ENCODE data around the gene ACY1.
A peak's percentile ranks its signal among the peaks of the same experiment; 100 is the strongest.

The ACY1 gene

GRCh38 chr3:52019352-52020080, 36.2 kb downstream of the ACY1 start:
- ATAC-seq (replicated peaks), result no peak
- H3K9me3 Mint-ChIP-seq, result no peaks in the 10 kb centered on the region
- H3K36me3 Mint-ChIP-seq (ENCODE audit: insufficient read depth), result no peaks in the 10 kb centered on the region
- H3K4me1 Mint-ChIP-seq (ENCODE audit: low read depth in 2 of 2), result no peaks in the 10 kb centered on the region
- H3K4me3 Mint-ChIP-seq, result no peak overlapping the region
- H3K27me3 Mint-ChIP-seq, result no peaks in the 10 kb centered on the region
- DNase-seq, result no peak
- no peak overlapping the region for H3K27ac Mint-ChIP-seq

DNA sequence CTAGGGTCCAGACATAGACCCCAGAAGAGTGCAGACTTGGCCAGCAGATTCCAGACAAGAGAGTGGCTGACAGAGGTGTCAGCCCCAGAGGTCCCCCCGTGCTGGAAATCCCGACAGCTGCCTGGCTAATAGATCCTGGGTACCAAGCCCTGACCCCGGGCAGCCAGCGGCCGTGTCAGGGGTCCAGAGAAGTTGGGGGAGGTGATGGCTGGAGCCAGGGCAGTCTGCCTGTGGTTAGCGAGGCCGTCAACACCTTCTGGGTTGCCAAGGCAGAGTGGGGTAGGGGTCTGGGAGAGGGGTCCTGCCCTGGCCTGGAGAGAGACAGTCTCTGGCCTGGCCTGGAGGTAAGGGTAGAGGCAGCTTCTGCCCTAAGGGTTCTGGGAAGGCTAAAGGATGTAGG, 37.5 kb downstream of the ACY1 start:
- no peaks in the 10 kb centered on the region for H3K4me1 Mint-ChIP-seq (ENCODE audit: low read depth in 2 of 2)
- no peaks in the 10 kb centered on the region for H3K27me3 Mint-ChIP-seq
- no peaks in the 10 kb centered on the region for H3K9me3 Mint-ChIP-seq
- DNase-seq (no peak), ATAC-seq (replicated peaks) (no peak)
- no peaks in the 10 kb centered on the region for H3K36me3 Mint-ChIP-seq (ENCODE audit: insufficient read depth)
- no peak overlapping the region for H3K27ac Mint-ChIP-seq
- H3K4me3 Mint-ChIP-seq, result no peak overlapping the region

GRCh38 chr3:52021489-52022268, 38.3 kb downstream of the ACY1 start:
- DNase-seq (no peak), ATAC-seq (replicated peaks) (no peak)
- Mint-ChIP-seq H3K9me3 (no peaks in the 10 kb centered on the region), H3K36me3 (ENCODE audit: insufficient read depth) (no peaks in the 10 kb centered on the region), H3K4me3 (no peak overlapping the region), H3K27ac (peak overlapping the region; percentile 7 to 14), H3K27me3 (no peaks in the 10 kb centered on the region), H3K4me1 (ENCODE audit: low read depth in 2 of 2) (no peaks in the 10 kb centered on the region)

- H3K27ac Mint-ChIP-seq, result no peak overlapping the region
- H3K27me3 Mint-ChIP-seq, result no peaks in the 10 kb centered on the region
- no peak overlapping the region for H3K4me3 Mint-ChIP-seq
- DNase-seq (no peak), ATAC-seq (replicated peaks) (no peak)
- no peaks in the 10 kb centered on the region for H3K9me3 Mint-ChIP-seq
- no peaks in the 10 kb centered on the region for H3K36me3 Mint-ChIP-seq (ENCODE audit: insufficient read depth)
- H3K4me1 Mint-ChIP-seq (ENCODE audit: low read depth in 2 of 2), result no peaks in the 10 kb centered on the region
Measured at GRCh38 chr3:52022323-52023100, 39.2 kb downstream of the ACY1 start.

DNA sequence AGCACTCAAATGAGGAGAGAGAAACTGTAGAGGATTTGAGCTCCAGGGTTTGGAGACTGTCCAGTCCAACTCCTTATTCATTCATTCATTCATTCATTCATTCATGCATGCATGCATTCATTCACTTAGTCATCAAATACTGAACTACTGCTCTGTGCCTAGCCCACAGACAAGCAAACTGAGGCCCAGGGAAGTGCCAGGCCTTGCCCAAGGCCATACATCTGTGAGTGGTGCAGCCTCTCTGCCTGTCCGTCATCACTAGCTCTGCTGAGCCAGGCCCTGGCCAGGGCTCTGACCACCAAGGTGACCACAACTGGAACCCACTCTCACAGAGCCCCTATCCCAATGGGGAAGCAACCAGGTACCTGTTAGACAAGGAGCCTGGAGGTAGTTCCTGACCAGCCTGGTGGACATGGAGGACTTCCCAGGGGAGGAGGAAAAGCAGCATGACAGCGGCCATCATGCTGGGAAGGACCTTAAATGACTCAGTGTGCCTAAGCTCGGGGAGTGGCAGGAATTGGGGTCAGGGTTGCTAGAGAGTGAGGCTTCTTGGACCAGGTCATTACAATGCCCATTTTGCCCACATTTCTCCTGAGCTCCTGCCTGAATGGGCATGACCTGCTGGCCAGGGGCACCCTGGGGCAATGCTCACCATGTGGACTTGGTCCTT, 39.9 kb downstream of the ACY1 start:
- Mint-ChIP-seq H3K4me3 (no peak overlapping the region), H3K27ac (peak overlapping the region in 1 of 2 donors; percentile 41), H3K36me3 (ENCODE audit: insufficient read depth) (no peaks in the 10 kb centered on the region), H3K27me3 (no peaks in the 10 kb centered on the region), H3K4me1 (ENCODE audit: low read depth in 2 of 2) (no peaks in the 10 kb centered on the region), H3K9me3 (no peaks in the 10 kb centered on the region)
- DNase-seq (no peak), ATAC-seq (replicated peaks) (no peak)

- Mint-ChIP-seq H3K27me3 (no peaks in the 10 kb centered on the region), H3K9me3 (no peaks in the 10 kb centered on the region), H3K27ac (peak overlapping the region in 1 of 2 donors; percentile 5), H3K36me3 (ENCODE audit: insufficient read depth) (no peaks in the 10 kb centered on the region), H3K4me3 (no peak overlapping the region), H3K4me1 (ENCODE audit: low read depth in 2 of 2) (no peaks in the 10 kb centered on the region)
- ATAC-seq (replicated peaks) (no peak), DNase-seq (no peak)
Measured at GRCh38 chr3:52023860-52024764, 40.8 kb downstream of the ACY1 start.

DNA sequence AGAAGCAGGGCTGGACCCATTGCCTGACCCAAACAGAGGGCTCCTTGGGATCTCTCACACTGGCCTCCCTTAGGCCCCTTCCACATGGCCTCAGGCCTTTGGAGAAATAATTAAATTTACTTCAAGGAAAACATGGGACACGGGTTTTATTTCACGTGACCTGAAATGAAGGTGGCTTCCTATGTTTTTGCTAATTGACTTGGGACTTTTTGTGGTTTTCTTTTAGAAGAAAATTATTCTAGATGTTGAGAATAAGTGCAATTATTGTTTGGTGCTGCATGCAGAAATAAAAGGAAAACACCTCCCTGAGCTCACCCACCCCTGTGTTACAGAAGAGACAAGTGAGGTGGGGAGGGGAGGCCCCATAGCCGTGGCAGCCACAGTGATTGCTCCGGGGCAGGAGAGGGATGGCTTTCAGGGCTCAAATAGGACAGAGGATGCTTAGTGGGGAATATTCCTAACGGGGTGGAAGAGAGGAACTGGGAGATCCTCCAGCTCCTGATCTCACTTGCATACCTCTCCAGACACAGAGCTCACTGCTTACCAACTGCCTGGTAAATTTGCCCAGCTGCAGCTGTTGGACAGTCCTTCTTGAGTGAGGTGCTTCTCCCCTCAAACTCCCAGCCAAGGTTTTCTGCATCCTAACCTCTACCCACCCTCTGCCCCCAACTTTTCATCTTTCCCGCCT, 41.6 kb downstream of the ACY1 start:
- DNase-seq (no peak), ATAC-seq (replicated peaks) (no peak)
- H3K9me3 Mint-ChIP-seq, result no peaks in the 10 kb centered on the region
- no peaks in the 10 kb centered on the region for H3K4me1 Mint-ChIP-seq (ENCODE audit: low read depth in 2 of 2)
- no peaks in the 10 kb centered on the region for H3K27me3 Mint-ChIP-seq
- no peaks in the 10 kb centered on the region for H3K36me3 Mint-ChIP-seq (ENCODE audit: insufficient read depth)
- peak overlapping the region; percentile 5 to 57 for H3K27ac Mint-ChIP-seq
- H3K4me3 Mint-ChIP-seq, result no peak overlapping the region

GRCh38 chr3:52025453-52025852, 42.1 kb downstream of the ACY1 start:
- no peaks in the 10 kb centered on the region for H3K9me3 Mint-ChIP-seq
- no peak for DNase-seq
- peaks cover 0 to 2% of the 10 kb centered on the region in 2 donors for H3K4me1 Mint-ChIP-seq (ENCODE audit: low read depth in 2 of 2)
- ATAC-seq (replicated peaks), result no peak
- H3K27me3 Mint-ChIP-seq, result no peaks in the 10 kb centered on the region
- H3K36me3 Mint-ChIP-seq (ENCODE audit: insufficient read depth), result no peaks in the 10 kb centered on the region
- peak overlapping the region in 1 of 2 donors; percentile 57 for H3K27ac Mint-ChIP-seq
- no peak overlapping the region for H3K4me3 Mint-ChIP-seq

DNA sequence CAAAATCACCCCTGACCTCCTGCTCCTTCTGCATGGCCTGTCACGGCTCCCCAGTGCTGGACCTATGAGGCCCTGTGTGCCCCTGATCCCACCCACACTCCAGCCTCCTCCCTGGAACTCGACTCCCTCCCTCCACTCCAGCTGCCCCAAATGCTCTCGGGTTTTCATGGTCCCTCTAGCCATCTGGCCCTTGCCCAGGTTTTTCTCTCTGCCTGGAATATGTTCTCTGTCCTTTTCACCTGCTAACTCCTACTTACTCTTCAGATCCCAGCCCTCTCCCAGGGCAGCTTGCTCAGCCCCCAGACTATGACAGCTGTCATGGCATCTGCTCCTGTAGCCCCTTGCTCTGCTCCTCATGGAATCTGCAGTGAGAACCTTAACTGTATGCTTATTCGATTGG, 42.7 kb downstream of the ACY1 start:
- H3K27me3 Mint-ChIP-seq, result no peaks in the 10 kb centered on the region
- no peaks in the 10 kb centered on the region for H3K36me3 Mint-ChIP-seq (ENCODE audit: insufficient read depth)
- H3K4me1 Mint-ChIP-seq (ENCODE audit: low read depth in 2 of 2), result peaks cover 0 to 2% of the 10 kb centered on the region in 2 donors
- peak overlapping the region in 1 of 2 donors; percentile 57 for H3K27ac Mint-ChIP-seq
- H3K4me3 Mint-ChIP-seq, result no peak overlapping the region
- no peaks in the 10 kb centered on the region for H3K9me3 Mint-ChIP-seq
- ATAC-seq (replicated peaks) (no peak), DNase-seq (no peak)

GRCh38 chr3:52028572-52028971, 45.2 kb downstream of the ACY1 start:
- DNase-seq (no peak), ATAC-seq (replicated peaks) (no peak)
- Mint-ChIP-seq H3K4me3 (no peak overlapping the region), H3K27me3 (no peaks in the 10 kb centered on the region), H3K4me1 (ENCODE audit: low read depth in 2 of 2) (peaks cover 0 to 2% of the 10 kb centered on the region in 2 donors), H3K9me3 (no peaks in the 10 kb centered on the region), H3K36me3 (ENCODE audit: insufficient read depth) (no peaks in the 10 kb centered on the region), H3K27ac (no peak overlapping the region)

DNA sequence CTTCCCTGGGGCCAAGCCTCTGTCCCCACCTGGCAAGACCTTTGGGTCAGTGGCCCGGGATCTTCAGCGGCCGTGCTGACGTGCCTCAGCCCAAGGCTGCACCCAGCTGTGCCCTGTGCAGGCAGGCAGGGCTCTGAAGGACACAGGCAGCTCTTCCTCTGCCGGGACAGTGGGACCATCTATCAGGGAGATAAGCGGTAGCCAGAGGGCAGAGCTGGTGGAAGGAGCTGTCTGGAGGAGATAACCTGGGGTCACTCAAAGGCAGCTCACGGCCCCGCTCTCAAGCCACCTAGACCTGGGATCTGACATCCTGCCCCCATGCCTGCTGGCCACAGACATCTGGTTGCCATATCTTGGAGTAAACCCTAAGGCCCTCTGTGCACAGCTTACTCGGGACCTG, 45.7 kb downstream of the ACY1 start:
- no peaks in the 10 kb centered on the region for H3K9me3 Mint-ChIP-seq
- no peak for DNase-seq
- ATAC-seq (replicated peaks), result no peak
- H3K4me1 Mint-ChIP-seq (ENCODE audit: low read depth in 2 of 2), result peaks cover 0 to 2% of the 10 kb centered on the region in 2 donors
- H3K36me3 Mint-ChIP-seq (ENCODE audit: insufficient read depth), result no peaks in the 10 kb centered on the region
- no peaks in the 10 kb centered on the region for H3K27me3 Mint-ChIP-seq
- H3K27ac Mint-ChIP-seq, result no peak overlapping the region
- H3K4me3 Mint-ChIP-seq, result no peak overlapping the region

- no peak for DNase-seq
- no peak for ATAC-seq (replicated peaks)
Measured at GRCh38 chr3:52029535-52029934, 46.2 kb downstream of the ACY1 start.

More at GRCh38 chr3:52029535-52029934, 46.2 kb downstream of the ACY1 start:
- no peaks in the 10 kb centered on the region for H3K27me3 Mint-ChIP-seq
- H3K27ac Mint-ChIP-seq, result peak overlapping the region in 1 of 2 donors; percentile 38
- no peak overlapping the region for H3K4me3 Mint-ChIP-seq
- no peaks in the 10 kb centered on the region for H3K36me3 Mint-ChIP-seq (ENCODE audit: insufficient read depth)
- H3K9me3 Mint-ChIP-seq, result no peaks in the 10 kb centered on the region
- peaks cover 0 to 2% of the 10 kb centered on the region in 2 donors for H3K4me1 Mint-ChIP-seq (ENCODE audit: low read depth in 2 of 2)
